GM12878 (cell line): ENCODE measurements around the gene RHBDF2. TPM values are rescaled to one million over a fixed set of nuclear protein-coding genes. Genes with fewer than 3 reads are reported as not detected.
A peak's percentile ranks its signal among the peaks of the same experiment; 100 is the strongest.

Source experiments
- ATAC-seq: fragments of 200-7000 bp; cut with Tn5 transposase; 3 replicates; pipeline ENCODE4 v1.9.1; 2020; ENCODE audit warnings: mild to moderate bottlenecking, moderate library complexity
- BruUV-seq: library from RNA; stranded (reverse); fragments of 400-500 nt; replicated peaks from 2 replicates; lab custom pipeline; 2021; lab: Mats Ljungman, UMichigan
- CTCF ChIA-PET: fragments of 300-600 bp; sonication (Branson Sonifier 250); formaldehyde crosslinking; extraction: SDS; loops from one replicate; lab custom pipeline; 2021; ENCODE audit warnings: inconsistent platforms; lab: Yijun Ruan, JAX
- POLR2A ChIA-PET: fragments of 350-600 bp; formaldehyde crosslinking; extraction: SDS; loops from one replicate; lab custom pipeline; 2021; ENCODE audit warnings: inconsistent platforms; lab: Charles Lee
- RAD21 ChIA-PET: fragments of 300-600 bp; sonication (Branson Sonifier 250); formaldehyde crosslinking; loops from one replicate; lab custom pipeline; 2023; ENCODE audit warnings: antibody characterized with exemption; ENCODE audit not compliant: unreplicated experiment; lab: Charles Lee
- SMC1A ChIA-PET: fragments of 300-600 bp; sonication (Branson Sonifier 250); formaldehyde crosslinking; loops from one replicate; lab custom pipeline; 2023; ENCODE audit not compliant: unreplicated experiment, uncharacterized antibody; lab: Charles Lee
- DNase-seq: peaks from one replicate; pipeline ENCODE4 v3.0.0-alpha.2; 2011; ENCODE audit warnings: low read depth, low spot score
- FAIRE-seq: peaks from 3 replicates; lab custom pipeline; 2011; peaks lifted over from hg19 to GRCh38; lab: Jason Lieb, UNC
- H2AFZ ChIP-seq: 2 replicates; pipeline ENCODE4 v1.6.0; 2011; ENCODE audit warnings: low read depth, low read length, control low read depth; ENCODE audit not compliant: control insufficient read depth
- H3K27ac ChIP-seq: 2 replicates; pipeline ENCODE4 v1.5.1; 2011; ENCODE audit warnings: control low read depth; ENCODE audit not compliant: control insufficient read depth, insufficient read depth
- H3K27me3 ChIP-seq, 2 experiments: replicated peaks in 1 of 2; 2 replicates each; pipeline versions ENCODE4 v1.6.0 to v1.6.1; 2011; ENCODE audit warnings: low read length in 1 of 2; ENCODE audit not compliant: control insufficient read depth in 2 of 2, insufficient read depth in 2 of 2
- H3K36me3 ChIP-seq, 2 experiments: 2 replicates each; pipeline ENCODE4 v1.5.1; 2011; ENCODE audit warnings: low read length in 1 of 2; ENCODE audit not compliant: control insufficient read depth in 2 of 2, insufficient read depth in 2 of 2
- H3K4me1 ChIP-seq: 2 replicates; pipeline ENCODE4 v1.6.1; 2011; ENCODE audit warnings: mild to moderate bottlenecking, low read length, moderate library complexity, mixed read lengths; ENCODE audit not compliant: control insufficient read depth, insufficient read depth
- H3K4me2 ChIP-seq: 2 replicates; pipeline ENCODE4 v1.6.0; 2011; ENCODE audit warnings: control low read depth; ENCODE audit not compliant: control insufficient read depth, insufficient read depth
- H3K4me3 ChIP-seq: fragments of 200-600 bp; sonication (generic); 2 replicates; pipeline ENCODE4 v1.5.1; 2016
- H3K79me2 ChIP-seq: 2 replicates; pipeline ENCODE4 v1.6.0; 2011; ENCODE audit warnings: low read length; ENCODE audit not compliant: control insufficient read depth, insufficient read depth
- H3K9ac ChIP-seq: 2 replicates; pipeline ENCODE4 v1.8.0; 2011; ENCODE audit warnings: low read length, control low read depth, mixed read lengths; ENCODE audit not compliant: control insufficient read depth, insufficient read depth
- H3K9me3 ChIP-seq: replicated peaks from 3 replicates; pipeline ENCODE4 v1.5.1; 2011; ENCODE audit warnings: mild to moderate bottlenecking, low read length; ENCODE audit not compliant: control insufficient read depth, insufficient read depth
- H4K20me1 ChIP-seq: 2 replicates; pipeline ENCODE4 v1.6.0; 2011; ENCODE audit not compliant: control insufficient read depth, insufficient read depth
- BRCA1 ChIP-seq: IDR thresholded peaks from 2 replicates; pipeline ENCODE4 v1.6.1; 2011; ENCODE audit warnings: low read depth, low read length, improper control_type of control experiment
- IRF4 ChIP-seq: IDR thresholded peaks from 2 replicates; pipeline ENCODE4 v1.6.1; 2011; ENCODE audit warnings: low read depth, low read length
- IRF5 ChIP-seq: fragments of 450-650 bp; IDR thresholded peaks from 2 replicates; pipeline ENCODE4 v1.6.1; 2017; ENCODE audit warnings: borderline replicate concordance
- LARP7 ChIP-seq: fragments of 450-650 bp; IDR thresholded peaks from 2 replicates; pipeline ENCODE4 v1.6.1; 2017; ENCODE audit warnings: mild to moderate bottlenecking
- NFYA ChIP-seq: IDR thresholded peaks from 2 replicates; pipeline ENCODE4 v1.6.1; 2011; ENCODE audit warnings: low read depth, mild to moderate bottlenecking, low read length, improper control_type of control experiment, borderline replicate concordance
- NR2F1 ChIP-seq: fragments of 450-650 bp; conservative IDR thresholded peaks from 2 replicates; pipeline ENCODE4 v1.6.1; 2017; ENCODE audit warnings: mild to moderate bottlenecking
- SPI1 ChIP-seq: IDR thresholded peaks from 2 replicates; pipeline ENCODE4 v1.6.1; 2011; ENCODE audit warnings: low read depth, mild to moderate bottlenecking, low read length, moderate library complexity, borderline replicate concordance; ENCODE audit not compliant: insufficient read depth
- STAT3 ChIP-seq: IDR thresholded peaks from 2 replicates; pipeline ENCODE4 v1.6.1; 2011; ENCODE audit warnings: low read depth, low read length, improper control_type of control experiment
- TARDBP ChIP-seq: IDR thresholded peaks from 2 replicates; pipeline ENCODE4 v1.6.1; 2016; ENCODE audit warnings: borderline replicate concordance
- WGBS: methylation state at CpG from one replicate; pipeline ENCODE4 v1.1.6; 2016; ENCODE audit warnings: low lambda C conversion rate; ENCODE audit not compliant: insufficient replicate concordance, insufficient coverage; ENCODE audit errors: missing lambda C conversion rate; 5-methylcytosine and 5-hydroxymethylcytosine counted together
- in situ Hi-C: fragments of 300-500 bp; cut with MboI; formaldehyde crosslinking; loops from 9 replicates; pipeline ENCODE4 v1.14.3; 2018; ENCODE audit warnings: mixed read lengths
- intact Hi-C: fragments of 100-400 bp; cut with micrococcal nuclease; formaldehyde crosslinking; loops from one replicate; pipeline ENCODE4 v1.14.2; 2022; ENCODE audit not compliant: unreplicated experiment
- polyA plus RNA-seq, 11 experiments: library from polyadenylated mRNA; depleted of rRNA in 4 of 11; unstranded in 6 of 11; stranded (reverse) in 5 of 11; fragments of >200 nt; fragmentation: Nextera tagmentation in 4 of 11; fragmentation: Illumina TruSeq in 1 of 11; extraction: Ambion mirVana in 4 of 11; extraction: Trizol in 1 of 11; gene quantifications; 1 replicate in 1 of 11; 2 replicates in 10 of 11; pipeline versions ENCODE4 v1.2.1 to v1.2.3, GENCODE V29; 2011 to 2016; ENCODE audit warnings: inconsistent platforms in 2 of 11, missing spikeins in 2 of 11, low read depth in 1 of 11
- total RNA-seq, 4 experiments: library from RNA; depleted of rRNA in 3 of 4; stranded (reverse); fragments of >200 nt in 3 of 4; fragmentation: Illumina TruSeq in 1 of 4; extraction: Trizol in 1 of 4; gene quantifications; 2 replicates each; pipeline versions ENCODE4 v1.2.1 to v1.2.3, GENCODE V29; 2013 to 2021

RHBDF2 gene
- total and polyA plus RNA-seq, 10 of the 15 experiments (the other 5 are each of a cell fraction or from before 2014, with no cell fraction given) = 0.97 to 43.0 (median 18.7) TPM

DNA sequence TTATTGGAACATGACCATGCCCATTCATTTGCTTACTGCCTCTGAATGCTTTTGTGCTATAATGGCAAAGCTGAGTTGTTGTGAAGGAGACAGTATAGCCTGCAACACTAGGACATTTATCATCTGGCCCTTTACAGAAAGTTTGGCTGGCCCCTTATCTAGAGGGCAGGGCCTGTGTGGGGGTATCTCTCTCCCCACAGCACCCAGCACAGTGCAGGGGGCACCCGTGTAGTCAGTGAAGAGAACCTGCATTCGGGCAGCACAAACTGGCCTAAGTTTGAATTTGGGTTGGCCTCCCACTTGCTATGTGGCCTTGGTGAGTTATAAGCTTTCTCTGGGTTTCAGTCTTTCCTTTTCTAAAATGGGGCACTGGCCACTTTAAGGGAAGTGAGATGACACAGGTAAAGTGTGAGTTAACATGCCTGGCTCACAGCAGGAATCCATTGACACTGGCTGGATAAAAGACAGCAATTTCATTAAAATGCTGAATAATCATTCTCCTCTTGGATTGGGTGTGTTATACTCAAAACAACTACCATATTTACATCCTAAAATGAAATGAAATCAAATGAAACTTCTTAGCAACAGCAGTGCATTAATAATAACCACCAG is 60.4 kb downstream of the RHBDF2 start:
- in situ Hi-C loops (no loop called here), intact Hi-C loops (no loop called here)
- DNase-seq (no peak), FAIRE-seq (no peak), ATAC-seq (peak; percentile 51)
- Histone ChIP-seq H3K36me3 (peaks cover 0 to 8% of the 10 kb centered on the region in 2 experiments; a peak in 2 of 4 replicates), H4K20me1 (no peaks in the 10 kb centered on the region), H3K4me3 (no peak overlapping the region), H3K27ac (peak overlapping the region; percentile 9; the same call in 1 of the 2 replicates), H3K79me2 (peaks cover 66% of the 10 kb centered on the region), H3K9me3 (no peaks in the 10 kb centered on the region), H2AFZ (no peak overlapping the region), H3K4me1 (peaks cover 52% of the 10 kb centered on the region), H3K27me3 (no peaks in the 10 kb centered on the region), H3K9ac (no peak overlapping the region), H3K4me2 (0 out of 2 replicates have a peak overlapping the region, but pooled peaks have one; percentile 7)
- POLR2A ChIA-PET = no interaction called here
- no TSS peak for BruUV-seq
- no peak for TF ChIP-seq BRCA1
- TF ChIP-seq IRF4 = no peak
- peak; percentile 32; the same call in 1 of the 2 replicates for TF ChIP-seq SPI1
- TF ChIP-seq NFYA = no peak
- no peak for TF ChIP-seq LARP7
- TF ChIP-seq NR2F1 = no peak
- no peak for TF ChIP-seq TARDBP
- no peak for TF ChIP-seq IRF5
- TF ChIP-seq STAT3 = no peak
- SMC1A ChIA-PET = no interaction called here
- 86% methylated on average over 2 of the region's 2 CpGs for WGBS
- CTCF ChIA-PET = interaction anchor here (1.1 to 1.4 kb wide), 2 partner anchors 13 to 44 kb away, joined by 3 read pairs; no protein-coding TSS in a partner anchor
- RAD21 ChIA-PET = no interaction called here
